Measurements from ENCODE around the gene UFD1. TPM values are rescaled to one million over a fixed set of nuclear protein-coding genes. Genes with fewer than 3 reads are reported as not detected.

Gene UFD1
- total RNA-seq, 8 experiments from 2014 or later = 18.1 to 100 (median 51.4) TPM

DNA sequence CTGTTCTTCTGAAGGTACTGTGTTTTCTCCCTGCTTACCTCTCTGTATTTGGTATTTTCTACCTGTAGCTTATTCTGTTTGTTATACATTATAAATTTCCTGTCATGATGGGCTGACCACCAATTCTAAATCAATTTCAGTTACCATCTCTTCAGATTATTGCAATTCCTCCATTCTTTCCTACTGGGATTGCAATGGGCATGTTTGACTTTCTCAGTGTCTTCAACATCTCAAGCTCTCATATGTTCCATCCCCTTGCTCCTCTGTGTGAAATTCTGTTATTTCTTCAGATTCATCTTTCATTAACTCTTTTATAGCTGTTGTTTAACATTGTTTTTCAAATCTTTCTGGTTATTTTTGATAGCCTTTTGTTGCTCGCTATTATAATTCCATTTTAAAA is 16.0 kb downstream of the UFD1 start:
- Histone ChIP-seq H3K4me3 (no peak overlapping the region), H3K27ac (no peak overlapping the region), H3K4me1 (replicated peaks in 1 of 2) (no peaks in the 10 kb centered on the region)
- ATAC-seq (replicated peaks in 6 of 8) = no peak
- WGBS, 10 experiments = 94 to 100% (median 100%) methylated on average over 1 of the region's 1 CpG
- in situ Hi-C loops (cut with MboI; ENCODE audit: low pct_unique_long_range_greater_than_20kb in 2 of 9, low sequenced_read_pairs in 9 of 9, unreplicated experiment in 9 of 9) = loop anchor here in 1 of 9 experiments (25.0 kb wide), 1 partner anchor 149 kb away; no protein-coding TSS in a partner anchor

DNA sequence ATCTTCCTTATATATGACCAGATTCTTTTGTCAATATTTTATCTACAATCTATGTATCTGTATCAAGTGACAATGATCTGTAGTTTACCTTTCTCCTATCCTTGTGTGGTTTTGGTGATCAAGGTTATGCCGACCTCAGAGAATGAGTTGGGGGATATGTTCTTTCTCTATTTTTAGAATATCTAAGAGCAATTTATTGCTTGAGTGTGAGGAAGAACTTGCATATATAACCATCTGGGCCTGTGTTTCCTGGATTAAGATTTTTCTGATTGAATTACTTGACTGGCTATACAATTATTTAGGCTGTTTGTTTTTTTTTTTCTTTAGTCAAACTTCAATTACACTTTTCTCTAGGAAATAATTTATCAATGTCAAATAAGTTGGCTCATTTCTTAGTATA is 17.5 kb downstream of the UFD1 start:
- H3K4me1 ChIP-seq (replicated peaks in 1 of 2) = no peaks in the 10 kb centered on the region
- H3K27ac ChIP-seq = no peak overlapping the region
- no peak overlapping the region for H3K4me3 ChIP-seq
- in situ Hi-C loops (cut with MboI; ENCODE audit: low pct_unique_long_range_greater_than_20kb in 2 of 9, low sequenced_read_pairs in 9 of 9, unreplicated experiment in 9 of 9) = loop anchor here in 1 of 9 experiments (25.0 kb wide), 1 partner anchor 151 kb away; no protein-coding TSS in a partner anchor
- WGBS, 10 experiments = 90 to 100% (median 100%) methylated on average over 1 of the region's 1 CpG; no CpG with 5 or more reads in 3 of the 10 experiments
- no peak for ATAC-seq (replicated peaks in 6 of 8)

DNA sequence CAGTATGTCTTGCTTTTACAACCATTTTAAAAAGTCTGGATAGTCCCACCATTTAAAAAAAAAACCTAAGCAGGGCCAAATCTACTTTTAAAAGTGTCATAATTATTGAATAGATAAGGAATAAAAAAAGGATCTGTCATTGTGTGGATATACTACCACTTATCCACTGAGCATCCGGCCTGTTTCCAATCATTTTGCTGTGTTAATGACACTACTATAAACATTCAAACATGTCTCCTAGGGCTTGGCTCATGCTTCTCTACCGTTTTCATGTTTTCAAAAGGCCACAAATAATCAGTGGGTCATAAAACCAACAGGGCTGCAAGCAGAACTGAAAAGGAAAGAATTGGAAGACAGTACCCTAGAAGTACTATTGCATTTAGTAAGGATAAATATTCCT is 19.0 kb downstream of the UFD1 start:
- ATAC-seq (replicated peaks in 6 of 8) = no peak
- Histone ChIP-seq H3K4me1 (replicated peaks in 1 of 2) (no peaks in the 10 kb centered on the region), H3K4me3 (no peak overlapping the region), H3K27ac (no peak overlapping the region)
- WGBS, 10 experiments = 0 to 100% (median 83%) methylated on average over 1 to 2 of the region's 2 CpGs; no CpG with 5 or more reads in 1 of the 10 experiments
- in situ Hi-C loops (cut with MboI; ENCODE audit: low pct_unique_long_range_greater_than_20kb in 2 of 9, low sequenced_read_pairs in 9 of 9, unreplicated experiment in 9 of 9) = loop anchor here in 1 of 9 experiments (25.0 kb wide), 1 partner anchor 152 kb away; no protein-coding TSS in a partner anchor

DNA sequence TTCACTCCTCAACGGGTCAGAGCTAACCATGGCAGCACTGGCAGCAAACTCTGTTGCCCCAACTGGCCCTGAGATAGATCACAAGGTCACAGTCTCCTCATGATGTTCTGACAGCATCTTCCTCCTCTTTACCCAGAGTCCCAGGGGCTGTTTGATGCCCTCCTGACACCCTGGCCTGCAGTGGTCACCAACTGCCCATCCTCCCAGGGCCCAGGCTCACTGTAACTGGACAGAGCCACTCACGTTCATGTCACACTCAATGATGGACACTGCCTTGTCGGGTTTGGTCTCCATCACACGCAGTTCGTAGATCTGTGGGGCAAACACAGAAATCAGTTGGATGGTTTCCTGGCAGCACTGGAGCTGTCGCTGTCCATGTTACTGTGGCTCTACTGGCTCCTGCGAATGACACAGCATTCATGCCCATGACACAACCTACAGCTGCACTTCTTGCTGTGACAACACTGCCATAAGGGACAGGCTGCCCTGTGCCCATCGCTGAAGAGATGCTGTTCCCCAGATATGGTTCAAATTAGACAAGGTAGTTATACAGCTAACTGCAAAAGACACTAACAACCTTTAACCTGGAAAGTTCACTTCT is 21.1 kb downstream of the UFD1 start:
- no peak overlapping the region for H3K27ac ChIP-seq
- no peaks in the 10 kb centered on the region for H3K4me1 ChIP-seq (replicated peaks in 1 of 2)
- no peak overlapping the region for H3K4me3 ChIP-seq
- 97 to 100% (median 100%) methylated on average over 1 to 6 of the region's 8 CpGs; no CpG with 5 or more reads in 5 of the 10 experiments for WGBS, 10 experiments
- in situ Hi-C loops (cut with MboI; ENCODE audit: low pct_unique_long_range_greater_than_20kb in 2 of 9, low sequenced_read_pairs in 9 of 9, unreplicated experiment in 9 of 9) = loop anchor here in 1 of 9 experiments (25.0 kb wide), 1 partner anchor 154 kb away; no protein-coding TSS in a partner anchor
- ATAC-seq (replicated peaks in 6 of 8) = no peak

DNA sequence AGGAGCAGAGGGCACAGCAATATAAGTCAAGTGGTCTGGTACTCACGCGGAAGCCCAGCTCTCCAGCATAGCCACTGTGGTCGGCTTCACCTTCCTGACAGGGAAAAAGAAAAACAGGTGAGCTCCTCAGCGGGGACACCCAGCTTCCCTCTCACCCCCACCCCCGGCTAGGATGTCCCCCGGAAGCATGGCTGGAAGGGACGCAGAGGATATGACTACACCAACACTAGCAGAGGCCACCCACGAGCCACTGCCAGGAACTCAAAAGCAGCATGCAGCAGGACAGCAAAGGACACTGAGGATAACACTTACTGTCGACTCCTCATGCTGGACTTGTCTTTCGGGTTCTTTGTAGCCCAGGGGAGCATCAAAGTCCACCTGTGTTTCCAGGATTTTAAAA is 22.5 kb downstream of the UFD1 start:
- ATAC-seq (replicated peaks in 6 of 8) = no peak
- Histone ChIP-seq H3K4me3 (no peak overlapping the region), H3K4me1 (replicated peaks in 1 of 2) (no peaks in the 10 kb centered on the region), H3K27ac (no peak overlapping the region)
- WGBS, 10 experiments = 20 to 100% (median 95%) methylated on average over 1 to 7 of the region's 10 CpGs; no CpG with 5 or more reads in 5 of the 10 experiments
- in situ Hi-C loops (cut with MboI; ENCODE audit: low pct_unique_long_range_greater_than_20kb in 2 of 9, low sequenced_read_pairs in 9 of 9, unreplicated experiment in 9 of 9) = loop anchor here in 1 of 9 experiments (25.0 kb wide), 1 partner anchor 156 kb away; no protein-coding TSS in a partner anchor

DNA sequence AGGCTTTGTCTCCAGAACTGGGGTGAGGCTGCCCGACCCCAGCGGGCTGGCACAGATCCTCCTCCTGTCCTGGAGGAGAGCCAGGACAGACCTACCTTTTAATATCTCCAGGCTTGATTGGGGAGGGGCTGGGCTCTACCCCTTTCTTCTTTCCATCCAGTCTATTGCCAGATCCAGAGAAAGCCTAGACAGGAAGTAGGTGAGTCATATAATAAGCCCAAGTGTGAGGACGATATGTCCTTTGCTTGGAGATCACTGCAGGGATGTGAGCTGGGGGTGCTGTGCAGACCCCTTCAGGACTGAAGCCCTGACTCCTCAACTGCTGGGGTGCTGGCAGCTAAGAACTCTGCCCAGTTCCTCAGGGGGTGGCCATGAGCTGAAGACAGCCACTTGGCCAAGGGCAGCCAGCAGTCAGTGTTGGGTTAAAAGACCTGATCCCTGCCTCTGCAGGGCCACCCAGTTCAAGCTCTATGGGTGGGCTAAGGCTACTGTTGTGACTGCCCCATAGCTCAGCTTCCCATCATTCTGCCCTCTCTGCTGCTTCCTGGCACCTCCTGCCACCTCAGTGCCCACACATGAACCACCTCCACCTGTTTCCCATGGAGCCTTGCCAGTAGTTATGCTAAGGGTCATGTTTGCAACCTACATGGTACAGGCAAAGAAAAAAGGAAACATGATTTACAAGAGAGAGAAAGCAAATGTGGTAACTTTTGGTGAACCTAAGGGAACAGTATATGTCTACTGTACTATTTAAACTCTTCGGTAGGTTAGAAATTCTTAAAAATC is 23.2 kb downstream of the UFD1 start:
- H3K27ac ChIP-seq = peak overlapping the region in 1 of 2 donors; percentile 39
- no peak for ATAC-seq (replicated peaks in 6 of 8)
- in situ Hi-C loops (cut with MboI; ENCODE audit: low pct_unique_long_range_greater_than_20kb in 2 of 9, low sequenced_read_pairs in 9 of 9, unreplicated experiment in 9 of 9) = loop anchor here in 1 of 9 experiments (25.0 kb wide), 1 partner anchor 157 kb away; no protein-coding TSS in a partner anchor
- no peak overlapping the region for H3K4me3 ChIP-seq
- H3K4me1 ChIP-seq (replicated peaks in 1 of 2) = no peaks in the 10 kb centered on the region
- WGBS, 10 experiments = 30 to 100% (median 80%) methylated on average over 1 to 2 of the region's 4 CpGs; no CpG with 5 or more reads in 3 of the 10 experiments

DNA sequence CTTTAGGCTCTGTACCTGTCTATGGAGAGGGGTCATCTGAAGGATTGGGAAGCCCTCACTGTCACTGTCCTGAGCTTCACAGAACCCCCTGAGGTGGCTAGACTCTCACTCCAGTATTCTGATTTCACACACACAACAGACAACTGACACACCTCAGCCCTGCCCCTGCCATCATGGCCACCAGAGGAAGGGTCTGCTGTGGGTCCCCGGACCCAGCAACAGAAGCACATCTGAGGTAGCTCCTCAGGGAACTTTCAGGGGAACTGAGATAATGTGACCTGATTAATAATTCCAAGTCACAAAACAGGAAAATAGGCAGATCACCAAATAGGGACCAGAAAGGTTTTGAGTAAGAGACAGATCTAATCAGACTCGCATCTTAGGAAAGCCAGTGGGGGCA is 24.0 kb downstream of the UFD1 start:
- Histone ChIP-seq H3K4me1 (replicated peaks in 1 of 2) (no peaks in the 10 kb centered on the region), H3K4me3 (no peak overlapping the region), H3K27ac (no peak overlapping the region)
- in situ Hi-C loops (cut with MboI; ENCODE audit: low pct_unique_long_range_greater_than_20kb in 2 of 9, low sequenced_read_pairs in 9 of 9, unreplicated experiment in 9 of 9) = loop anchor here in 1 of 9 experiments (25.0 kb wide), 1 partner anchor 157 kb away; no protein-coding TSS in a partner anchor
- ATAC-seq (replicated peaks in 6 of 8) = no peak
- 100% methylated on average over 1 to 2 of the region's 2 CpGs; no CpG with 5 or more reads in 4 of the 10 experiments for WGBS, 10 experiments

DNA sequence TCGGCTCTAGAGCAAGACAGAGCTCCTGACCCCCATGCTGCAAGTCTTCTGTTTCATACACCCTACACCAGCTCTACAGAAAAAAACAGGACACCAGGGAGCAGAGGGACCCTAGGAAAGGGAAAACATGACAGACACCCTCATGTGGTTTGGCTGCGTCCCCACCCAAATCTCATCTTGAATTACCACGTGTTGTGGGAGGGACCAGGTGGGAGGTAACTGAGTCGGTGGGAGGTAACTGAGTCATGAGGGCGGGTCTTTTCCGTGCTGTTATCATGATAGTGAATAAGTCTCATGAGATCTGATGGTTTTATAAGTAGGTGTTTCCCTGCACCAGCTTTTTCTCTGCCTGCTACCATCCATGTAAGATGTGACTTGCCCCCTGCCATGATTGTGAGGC is 24.8 kb downstream of the UFD1 start:
- in situ Hi-C loops (cut with MboI; ENCODE audit: low pct_unique_long_range_greater_than_20kb in 2 of 9, low sequenced_read_pairs in 9 of 9, unreplicated experiment in 9 of 9) = loop anchor here in 1 of 9 experiments (25.0 kb wide), 1 partner anchor 158 kb away; no protein-coding TSS in a partner anchor
- Histone ChIP-seq H3K27ac (no peak overlapping the region), H3K4me1 (replicated peaks in 1 of 2) (peaks cover 2 to 3% of the 10 kb centered on the region in 2 donors), H3K4me3 (no peak overlapping the region)
- 17 to 83% (median 78%) methylated on average over 1 to 6 of the region's 6 CpGs; no CpG with 5 or more reads in 5 of the 10 experiments for WGBS, 10 experiments
- ATAC-seq (replicated peaks in 6 of 8) = no peak

DNA sequence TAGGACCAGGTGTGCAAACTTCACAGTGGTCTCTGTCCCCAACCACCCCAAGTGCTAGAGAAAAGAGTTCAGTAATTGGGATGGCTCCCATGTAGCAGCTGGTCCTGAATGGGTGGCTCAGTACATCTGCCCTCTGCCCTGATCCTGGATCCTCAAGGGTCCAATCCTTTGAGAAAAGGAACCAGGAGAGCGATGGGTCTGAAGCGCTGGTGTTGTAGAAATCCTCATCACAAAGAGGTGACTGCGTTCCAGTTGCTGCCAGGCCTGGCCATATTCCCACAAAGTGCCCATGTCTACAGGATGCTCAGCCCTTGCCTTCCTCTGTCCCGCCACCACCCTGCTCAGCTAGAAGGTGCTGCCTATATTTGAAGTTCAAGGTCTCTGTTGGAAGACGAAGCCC is 25.3 kb downstream of the UFD1 start:
- no peak for ATAC-seq (replicated peaks in 6 of 8)
- no peak overlapping the region for H3K4me3 ChIP-seq
- in situ Hi-C loops (cut with MboI; ENCODE audit: low pct_unique_long_range_greater_than_20kb in 2 of 9, low sequenced_read_pairs in 9 of 9, unreplicated experiment in 9 of 9) = loop anchor here in 1 of 9 experiments (25.0 kb wide), 1 partner anchor 159 kb away; no protein-coding TSS in a partner anchor
- no peak overlapping the region for H3K27ac ChIP-seq
- H3K4me1 ChIP-seq (replicated peaks in 1 of 2) = peaks cover 6% of the 10 kb centered on the region in 2 donors
- 93 to 100% (median 96%) methylated on average over 1 to 3 of the region's 5 CpGs; no CpG with 5 or more reads in 5 of the 10 experiments for WGBS, 10 experiments

DNA sequence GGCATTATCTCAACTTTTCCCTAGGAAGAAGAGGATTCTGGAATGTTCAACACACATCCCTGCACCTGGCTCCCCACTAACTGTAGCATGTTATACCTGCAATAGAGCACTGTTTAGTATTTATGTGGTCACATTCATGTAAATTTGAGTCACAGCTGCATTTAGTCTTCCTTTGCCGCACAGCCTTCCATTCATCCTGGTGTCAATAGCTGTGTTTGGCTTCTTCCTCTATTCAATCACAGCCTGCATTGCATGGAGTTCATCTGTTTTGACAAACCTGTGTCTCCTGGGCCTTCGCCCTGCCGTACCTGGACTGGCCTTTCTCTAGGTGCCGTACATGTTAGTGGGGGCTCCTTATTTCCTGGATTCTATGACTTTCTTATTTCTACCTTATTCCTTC is 27.4 kb downstream of the UFD1 start:
- ATAC-seq (replicated peaks in 6 of 8) = no peak
- no peak overlapping the region for H3K4me3 ChIP-seq
- in situ Hi-C loops (cut with MboI; ENCODE audit: low pct_unique_long_range_greater_than_20kb in 2 of 9, low sequenced_read_pairs in 9 of 9, unreplicated experiment in 9 of 9) = loop anchor here in 1 of 9 experiments (25.0 kb wide), 1 partner anchor 161 kb away; no protein-coding TSS in a partner anchor
- 80 to 100% (median 95%) methylated on average over 1 to 4 of the region's 4 CpGs; no CpG with 5 or more reads in 3 of the 10 experiments for WGBS, 10 experiments
- H3K4me1 ChIP-seq (replicated peaks in 1 of 2) = peaks cover 11 to 12% of the 10 kb centered on the region in 2 donors
- H3K27ac ChIP-seq = no peak overlapping the region

DNA sequence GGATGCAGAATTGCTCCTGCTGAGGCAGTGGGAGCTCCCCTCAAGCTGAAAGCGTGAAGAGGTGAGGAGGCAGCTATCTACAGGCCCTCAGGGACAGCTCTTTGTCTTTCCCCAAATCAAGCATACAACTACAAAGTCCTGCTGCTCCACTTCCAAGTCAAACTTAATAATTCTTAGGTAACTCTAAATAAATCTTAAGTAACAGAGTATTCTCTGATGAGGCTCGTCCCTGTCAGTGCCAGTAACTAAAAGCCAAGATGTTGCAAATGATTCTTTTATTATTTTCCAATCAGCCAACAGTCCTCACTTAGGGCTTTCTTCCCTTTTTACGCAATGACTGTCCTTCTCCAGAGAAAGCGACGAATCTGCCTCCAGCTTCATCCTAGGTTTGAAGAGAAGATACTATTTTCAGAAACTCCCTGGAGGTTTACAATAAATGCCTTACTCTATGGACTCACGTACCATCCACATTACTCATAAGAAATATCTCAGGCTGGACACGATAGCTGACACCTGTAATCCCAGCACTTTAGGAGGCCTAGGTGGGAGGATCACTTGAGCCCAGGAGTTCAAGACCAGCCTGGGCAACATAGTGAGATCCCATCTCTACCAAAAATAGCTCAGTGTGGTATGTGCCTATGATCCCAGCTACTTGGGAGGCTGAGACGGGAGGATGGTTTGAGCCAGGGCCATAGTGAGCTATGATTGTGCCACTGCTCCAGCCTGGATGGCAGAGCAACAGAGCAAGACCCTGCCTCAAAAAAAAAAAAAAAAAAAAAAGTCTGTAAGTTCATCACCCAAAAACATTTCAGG is 28.4 kb downstream of the UFD1 start:
- Histone ChIP-seq H3K4me1 (replicated peaks in 1 of 2) (peaks cover 20 to 21% of the 10 kb centered on the region in 2 donors), H3K27ac (no peak overlapping the region), H3K4me3 (no peak overlapping the region)
- 57 to 100% (median 87%) methylated on average over 3 to 6 of the region's 8 CpGs; no CpG with 5 or more reads in 1 of the 10 experiments for WGBS, 10 experiments
- in situ Hi-C loops (cut with MboI; ENCODE audit: low pct_unique_long_range_greater_than_20kb in 2 of 9, low sequenced_read_pairs in 9 of 9, unreplicated experiment in 9 of 9) = loop anchor here in 1 of 9 experiments (25.0 kb wide), 1 partner anchor 162 kb away; no protein-coding TSS in a partner anchor
- no peak for ATAC-seq (replicated peaks in 6 of 8)

DNA sequence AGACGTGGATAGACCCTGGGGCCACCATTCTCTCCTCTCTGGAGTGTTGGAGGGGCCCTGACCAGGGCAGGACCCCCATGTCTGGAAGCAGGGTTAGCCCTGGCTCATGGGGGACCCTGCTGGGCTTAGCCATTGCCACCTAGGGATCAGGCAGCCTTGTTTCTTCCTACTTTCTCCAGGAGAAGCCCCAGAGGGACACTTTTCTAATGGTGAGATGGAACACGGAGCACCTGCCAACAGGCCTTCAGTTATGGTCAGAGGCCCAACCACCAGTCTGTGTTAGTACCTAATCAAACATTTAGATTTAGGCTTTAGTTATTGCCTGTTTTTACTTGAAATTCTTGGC is 29.6 kb downstream of the UFD1 start:
- 50 to 100% (median 86%) methylated on average over 1 of the region's 2 CpGs; no CpG with 5 or more reads in 5 of the 10 experiments for WGBS, 10 experiments
- in situ Hi-C loops (cut with MboI; ENCODE audit: low pct_unique_long_range_greater_than_20kb in 2 of 9, low sequenced_read_pairs in 9 of 9, unreplicated experiment in 9 of 9) = loop anchor here in 1 of 9 experiments (25.0 kb wide), 2 partner anchors 112 to 262 kb away; partner anchors contain the start of gene SLC25A1
- Histone ChIP-seq H3K27ac (peak overlapping the region in 1 of 2 donors; percentile 9), H3K4me1 (replicated peaks in 1 of 2) (peaks cover 22% of the 10 kb centered on the region in 2 donors), H3K4me3 (no peak overlapping the region)
- no peak for ATAC-seq (replicated peaks in 6 of 8)
